ENCODE measurements around the gene IFITM2.

- no peak for TF ChIP-seq CTCF (optimal IDR thresholded peaks at IDR 0.05 in 1 of 3, IDR thresholded peaks at IDR 0.05 in 1 of 3, conservative IDR thresholded peaks at IDR 0.05 in 1 of 3; ENCODE audit: extremely low read depth in 1 of 3, insufficient read depth in 2 of 3, low read length in 3 of 3)
- TF ChIP-seq EZH2 (IDR thresholded peaks at IDR 0.05; ENCODE audit: low read length), result no peak
Observed at GRCh38 chr11:303363-303762, 4.3 kb upstream of the IFITM2 start.
